CD4-positive, alpha-beta T cell treated with Interferon alpha-2 for 1 hour (primary cell): ENCODE results near the gene NADSYN1.
A peak's percentile ranks its signal among the peaks of the same experiment; 100 is the strongest.

Experiments
- DNase-seq, 2 donors: peaks; one replicate each; pipeline ENCODE4 v3.0.0-alpha.2; 2020 to 2022

The NADSYN1 gene

GRCh38 chr11:71433648-71434450, 19.2 kb upstream of the NADSYN1 start:
- DNase-seq: no peak

- no peak for DNase-seq
Measured at GRCh38 chr11:71434576-71435130, 18.4 kb upstream of the NADSYN1 start.

DNA sequence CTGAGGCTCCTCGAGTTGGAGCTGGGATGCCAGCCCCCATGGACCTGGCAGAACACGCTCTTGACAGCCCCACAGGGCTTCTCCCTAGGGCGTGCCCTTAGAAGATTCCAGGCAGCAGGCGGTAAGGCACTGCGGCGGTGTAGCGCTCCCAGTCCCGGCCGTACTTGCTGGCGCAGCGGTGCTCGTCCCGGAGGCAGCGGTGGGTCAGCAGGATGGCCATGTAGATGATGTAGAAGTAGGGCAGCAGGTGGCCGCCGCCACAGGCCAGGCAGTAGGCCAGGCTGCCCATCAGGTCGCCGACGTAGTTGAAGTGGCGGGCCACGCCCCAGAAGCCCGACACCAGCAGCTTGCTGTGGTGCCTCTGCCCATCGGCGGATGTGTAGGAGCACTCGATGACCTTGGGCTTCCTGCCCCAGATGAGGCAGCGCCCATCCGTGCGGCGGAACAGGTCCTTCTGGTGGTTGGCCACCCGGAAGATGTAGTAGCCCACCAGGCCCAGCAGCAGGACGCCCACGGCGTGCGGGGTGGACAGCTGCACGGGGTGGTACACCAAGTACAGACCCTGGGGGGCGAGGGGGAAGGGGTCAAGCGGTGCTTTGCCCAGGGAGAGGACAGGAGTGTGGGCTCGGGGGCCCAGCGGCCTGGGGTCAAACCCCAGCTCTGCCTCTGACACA, 17.6 kb upstream of the NADSYN1 start:
- no peak for DNase-seq

- no peak for DNase-seq
Measured at GRCh38 chr11:71436861-71437260, 16.1 kb upstream of the NADSYN1 start.

- DNase-seq: no peak
Measured at GRCh38 chr11:71437399-71437798, 15.6 kb upstream of the NADSYN1 start.

GRCh38 chr11:71437879-71438278, 15.1 kb upstream of the NADSYN1 start:
- DNase-seq: no peak

DNA sequence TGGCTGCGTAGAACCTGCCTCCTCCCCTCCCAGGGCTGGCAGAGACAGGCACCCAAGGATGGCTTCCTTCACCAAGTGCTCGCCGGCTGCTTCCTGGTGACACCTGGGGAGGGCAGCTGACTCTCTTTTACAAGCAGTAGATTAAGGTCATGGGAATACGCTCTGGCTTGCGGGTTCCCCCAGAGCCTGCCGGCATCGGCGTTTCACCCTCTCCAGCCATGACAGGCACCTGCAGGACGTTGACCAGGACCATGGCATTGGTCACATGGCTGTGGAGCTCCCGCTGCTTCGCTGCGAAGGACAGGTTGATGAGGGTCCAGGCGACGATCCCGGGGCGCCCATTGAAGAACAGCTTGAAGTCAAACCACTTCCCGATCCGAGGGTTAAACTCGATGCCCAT, 14.4 kb upstream of the NADSYN1 start:
- DNase-seq: no peak

DNA sequence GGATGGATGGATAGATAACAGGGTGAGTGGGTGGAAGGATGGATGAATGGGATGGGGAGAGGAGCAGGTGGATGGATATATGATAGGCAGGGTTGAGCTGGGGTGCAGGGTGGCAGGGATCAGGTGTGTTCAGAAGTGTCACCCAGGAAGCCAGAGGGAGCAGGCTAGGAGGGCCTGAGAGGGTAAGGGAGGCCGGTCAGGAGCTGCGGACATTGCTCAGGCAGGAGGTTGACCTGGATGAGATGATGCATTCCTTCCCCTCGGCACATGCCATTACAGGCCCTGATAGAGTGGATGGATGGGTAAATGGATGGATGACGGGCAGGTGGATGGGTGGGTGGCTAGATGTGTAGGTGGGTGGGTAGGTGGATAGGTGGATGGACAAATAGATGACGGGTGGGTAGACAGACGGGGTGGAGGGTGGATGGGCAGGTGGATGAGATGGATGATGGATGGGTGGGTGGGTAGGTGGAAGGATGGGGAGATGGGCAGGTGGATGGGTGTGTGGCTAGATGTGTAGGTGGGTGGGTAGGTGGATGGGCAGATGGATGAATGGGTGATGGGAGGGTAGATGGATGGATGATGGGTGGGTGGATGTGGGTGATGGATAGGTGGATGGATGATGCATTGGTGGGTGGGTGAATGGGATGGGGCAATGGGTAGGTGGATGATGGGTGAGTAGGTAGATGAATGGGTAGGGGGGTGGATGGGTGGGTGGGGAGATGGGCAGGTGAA, 12.8 kb upstream of the NADSYN1 start:
- DNase-seq: no peak

DNA sequence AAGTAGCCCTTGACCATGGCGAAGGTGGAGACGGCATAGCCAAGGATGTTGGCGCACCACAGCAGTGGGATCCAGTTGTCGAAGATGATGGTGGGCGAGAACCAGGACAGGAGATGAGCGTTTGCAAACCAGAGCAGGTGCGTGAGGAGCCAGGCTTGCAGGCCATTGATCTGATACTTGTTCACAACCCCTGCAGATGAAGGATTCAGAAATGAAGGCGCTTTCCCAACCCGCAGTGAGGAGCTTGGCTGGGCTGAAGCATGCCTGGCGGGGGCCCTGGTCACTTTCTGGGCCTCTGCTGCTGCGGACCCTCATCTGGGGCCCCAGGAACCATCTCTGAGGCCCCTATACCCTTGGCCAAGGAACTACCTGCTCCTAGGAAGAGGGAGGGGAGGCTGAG, 11.8 kb upstream of the NADSYN1 start:
- no peak for DNase-seq

GRCh38 chr11:71442123-71442522, 10.9 kb upstream of the NADSYN1 start:
- no peak for DNase-seq

GRCh38 chr11:71442880-71443279, 10.1 kb upstream of the NADSYN1 start:
- DNase-seq: no peak

DNA sequence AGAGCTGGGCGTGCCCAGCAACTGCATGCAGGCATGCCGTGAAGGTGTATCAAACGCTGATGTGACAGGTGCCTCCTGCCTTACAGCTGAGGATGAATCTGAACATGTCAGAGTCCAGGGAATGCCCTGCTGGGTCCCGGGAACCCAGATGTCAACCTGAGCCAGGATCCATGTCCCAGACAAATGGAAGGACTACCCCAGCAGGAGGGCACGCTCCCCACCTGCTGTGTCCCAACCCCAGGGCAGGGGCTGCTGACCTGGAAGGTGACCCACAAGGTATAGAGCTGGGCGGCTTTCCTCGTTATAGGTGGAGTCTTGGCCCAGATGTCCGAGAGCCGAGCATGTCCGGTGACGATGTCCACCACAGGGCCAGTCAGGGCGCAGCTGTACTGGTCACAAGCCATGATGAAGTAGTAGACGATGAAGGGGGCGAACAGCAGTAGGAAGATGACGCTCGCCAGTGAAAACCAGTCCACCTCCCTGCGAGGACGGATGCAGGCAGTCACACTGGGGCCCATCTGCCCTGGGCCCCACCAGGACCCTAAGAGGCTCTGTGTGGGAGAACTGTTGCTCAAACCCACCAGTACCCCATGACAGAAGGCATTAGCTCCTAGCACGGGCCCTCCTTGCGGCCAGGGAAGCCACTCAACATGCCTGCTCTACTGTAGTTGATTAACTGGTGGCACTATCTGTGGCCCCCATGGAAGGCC, 9.1 kb upstream of the NADSYN1 start:
- DNase-seq: no peak

DNA sequence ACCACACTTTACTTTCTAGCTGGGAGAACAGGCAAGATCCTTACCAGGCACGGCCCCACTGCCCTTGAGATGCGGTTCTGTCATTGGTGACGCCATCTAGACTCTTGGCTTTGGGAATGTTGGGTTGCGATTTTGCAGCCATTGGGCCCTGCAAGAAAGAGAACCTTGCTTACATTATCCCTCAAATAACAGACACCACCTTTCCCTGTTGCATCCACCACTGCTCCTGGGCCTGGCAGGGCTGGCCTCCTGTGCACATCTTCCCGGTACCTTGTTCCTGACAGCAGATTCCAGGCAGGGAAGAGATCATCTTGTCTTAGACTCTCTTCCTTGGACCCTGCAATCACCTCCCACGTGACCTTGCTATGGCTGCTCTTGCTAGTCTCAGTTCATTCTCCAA, 8.2 kb upstream of the NADSYN1 start:
- no peak for DNase-seq

GRCh38 chr11:71446150-71446549, 6.9 kb upstream of the NADSYN1 start:
- no peak for DNase-seq

DNA sequence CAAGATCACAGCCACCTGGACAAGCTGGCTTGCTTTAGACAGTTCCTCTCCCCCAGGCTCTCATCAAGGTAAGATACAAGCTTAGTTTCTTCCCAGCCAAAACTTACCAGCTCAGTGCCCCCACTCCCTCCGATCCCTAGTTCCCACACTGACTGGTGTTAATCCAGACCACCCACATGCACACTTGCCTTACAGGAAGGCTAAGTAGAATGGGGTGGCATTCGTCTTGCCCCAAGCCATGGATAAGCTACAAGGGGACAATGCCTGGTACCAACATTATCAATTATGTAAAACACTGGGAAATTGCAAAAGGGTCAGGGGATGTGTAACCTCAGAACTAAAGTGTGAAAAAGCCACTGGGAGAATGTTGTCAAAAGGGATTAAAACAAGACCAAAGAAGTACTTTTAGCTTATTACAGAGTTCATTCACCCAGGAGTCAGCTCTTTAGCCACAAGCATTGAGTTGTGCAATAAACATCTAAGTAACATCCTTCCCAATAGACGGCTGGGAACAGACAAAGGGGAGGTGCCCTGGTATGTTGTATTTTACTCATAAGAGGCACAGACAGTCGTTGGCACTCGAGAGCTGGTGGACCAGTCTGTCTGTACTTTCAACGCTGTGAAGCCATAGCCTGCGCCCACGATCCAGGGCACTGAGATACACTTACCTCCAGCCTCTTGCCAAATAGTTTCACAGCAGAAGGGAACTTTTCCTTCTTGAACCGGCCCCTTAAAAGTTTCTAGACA, 5.9 kb upstream of the NADSYN1 start:
- no peak for DNase-seq

GRCh38 chr11:71447791-71448256, 5.2 kb upstream of the NADSYN1 start:
- DNase-seq: no peak

DNA sequence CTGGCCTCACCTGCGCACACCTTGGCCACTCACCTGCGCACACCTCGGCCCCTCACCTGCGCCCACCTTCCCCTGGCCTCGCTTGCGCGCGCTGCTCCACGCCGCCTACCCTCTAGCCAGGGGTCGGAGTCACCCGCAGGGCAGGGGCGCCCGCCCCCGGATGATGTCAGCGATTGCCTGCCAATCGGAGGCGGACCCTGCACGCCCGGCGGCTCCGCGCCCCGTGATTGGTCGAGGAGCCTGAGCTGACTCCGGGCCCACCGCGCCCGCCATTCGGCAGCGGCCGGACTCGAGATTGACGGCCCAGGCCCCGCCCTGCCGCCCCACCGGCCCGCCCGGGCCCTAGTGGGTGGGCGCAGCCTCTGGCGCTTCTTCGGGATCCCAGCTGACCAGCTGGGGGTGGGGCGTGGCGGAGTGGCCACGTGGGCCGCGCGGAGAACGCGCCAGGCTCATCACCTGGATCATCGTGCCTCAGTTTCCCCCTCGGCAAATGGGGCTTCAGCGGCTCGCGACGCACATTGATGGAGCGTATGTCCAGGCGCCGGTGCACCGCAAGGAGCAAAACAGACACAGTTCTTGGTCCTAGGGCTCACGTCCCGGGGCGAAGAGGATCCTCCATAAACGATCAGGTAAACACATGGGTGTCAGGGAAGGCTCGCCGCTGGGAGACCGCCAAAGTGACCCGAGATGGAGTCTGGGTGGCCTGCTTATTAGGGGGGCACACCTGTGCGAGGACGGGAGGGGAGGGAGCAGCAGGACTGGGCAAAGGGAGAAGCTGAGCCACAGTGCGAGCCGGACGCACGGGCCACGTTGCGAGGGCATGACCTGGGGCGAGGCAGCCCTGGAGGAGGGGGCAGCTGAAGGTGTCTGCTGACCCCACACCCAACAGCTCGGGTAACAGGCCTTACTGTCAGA, 4.5 kb upstream of the NADSYN1 start, which contains the start of gene DHCR7:
TSS of gene DHCR7 (minus strand) at position 137 of the 915 bp plus-strand sequence. CDS start 3,441 bp downstream, outside the sequence.
- peak; percentile 91 to 94 for DNase-seq

- DNase-seq: no peak
Measured at GRCh38 chr11:71449596-71449995, 3.4 kb upstream of the NADSYN1 start.

GRCh38 chr11:71450507-71450906, 2.5 kb upstream of the NADSYN1 start:
- no peak for DNase-seq

GRCh38 chr11:71450939-71451338, 2.1 kb upstream of the NADSYN1 start:
- DNase-seq: no peak
